ENCODE results near the gene NR2C2. TPM values are rescaled to one million over a fixed set of nuclear protein-coding genes. Genes with fewer than 3 reads are reported as not detected.

The NR2C2 gene
- total and polyA plus RNA-seq, 11 donors = 6.2 to 38.5 (median 28.3) TPM

Other genes with a start within 250 kb of the NR2C2 start
- gene FGD5, start 128.6 kb upstream of the NR2C2 start, total RNA-seq = 10 to 100 TPM; 10.2 to 22.5 (median 15.1) TPM
- 10 to 100 TPM in 1 of 2 donors, 1 to 10 TPM in 1; 6.4 to 12.8 TPM for gene FGD5, start 128.6 kb upstream of the NR2C2 start, polyA plus RNA-seq
- 100 to 1,000 TPM in 3 of 9 donors, 10 to 100 TPM in 6; 80.9 to 133 (median 88.8) TPM for gene MRPS25, start 117.7 kb downstream of the NR2C2 start, total RNA-seq
- gene MRPS25, start 117.7 kb downstream of the NR2C2 start, polyA plus RNA-seq = 100 to 1,000 TPM; 117 to 173 TPM
- 10 to 100 TPM; 17.9 to 24.1 (median 21.6) TPM for gene RBSN, start 151.6 kb downstream of the NR2C2 start, total RNA-seq
- 10 to 100 TPM in 1 of 2 donors, 1 to 10 TPM in 1; 5.1 to 17.5 TPM for gene RBSN, start 151.6 kb downstream of the NR2C2 start, polyA plus RNA-seq